Gastroesophageal sphincter (tissue), 3 donors: Measurements from ENCODE around the gene TTYH3.

ENCODE experiments used
- EP300 ChIP-seq: sonication (generic); formaldehyde crosslinking; IDR thresholded peaks from one replicate; pipeline ENCODE4 v1.6.1; 2017; ENCODE audit warnings: antibody characterized with exemption, mild to moderate bottlenecking
- POLR2A ChIP-seq, 2 donors: fragments of 450-650 bp; IDR thresholded peaks; one replicate each; pipeline ENCODE4 v1.6.1; 2017; ENCODE audit warnings: antibody characterized with exemption in 2 of 2, mild to moderate bottlenecking in 2 of 2, moderate library complexity in 1 of 2
- TF ChIP-seq, protein P1 (sequence below), 4 experiments: fragments of 200-600 bp in 2 of 4; fragments of 450-650 bp in 2 of 4; sonication (generic) in 1 of 4; IDR thresholded peaks; one replicate each; pipeline ENCODE4 v1.5.1; 2017 to 2019; ENCODE audit warnings: antibody characterized with exemption in 4 of 4, mild to moderate bottlenecking in 2 of 4, moderate library complexity in 2 of 4

DNA sequence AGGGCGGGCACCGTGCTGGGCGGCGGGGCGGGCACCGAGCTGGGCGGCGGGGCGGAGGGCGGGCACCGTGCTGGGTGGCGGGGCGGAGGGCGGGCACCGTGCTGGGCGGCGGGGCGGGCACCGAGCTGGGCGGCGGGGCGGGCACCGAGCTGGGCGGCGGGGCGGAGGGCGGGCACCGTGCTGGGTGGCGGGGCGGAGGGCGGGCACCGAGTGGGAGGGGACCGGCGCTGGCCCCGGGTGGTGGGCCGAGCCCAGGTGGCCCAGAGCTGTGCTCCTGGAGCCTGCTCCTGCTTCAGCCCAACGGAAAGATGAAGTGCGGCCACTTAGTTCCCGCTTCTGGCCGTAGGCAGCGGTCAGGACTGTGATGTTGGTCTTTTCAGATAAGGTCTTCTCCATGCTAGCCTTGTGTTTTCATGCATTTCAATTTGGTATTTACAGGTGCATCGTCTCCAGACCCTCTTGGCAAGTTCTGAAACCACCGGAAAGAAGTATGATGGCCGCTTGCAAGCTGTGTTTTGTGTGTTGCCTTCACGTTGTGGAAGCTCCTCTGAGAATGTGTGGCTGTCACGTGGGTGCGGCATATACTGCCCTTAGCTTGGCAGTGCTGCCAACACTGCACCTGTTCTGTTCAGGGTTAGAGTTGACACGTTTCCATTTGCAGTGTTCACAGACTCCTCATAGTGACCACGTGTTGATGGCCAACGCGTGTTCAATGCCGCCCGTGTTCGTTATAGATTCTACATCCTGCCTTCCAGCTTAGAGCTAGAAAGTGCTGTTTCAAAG is 47.8 kb upstream of the TTYH3 start:
- no peak for TF ChIP-seq POLR2A (IDR thresholded peaks at IDR 0.05)
- TF ChIP-seq, protein P1, sequence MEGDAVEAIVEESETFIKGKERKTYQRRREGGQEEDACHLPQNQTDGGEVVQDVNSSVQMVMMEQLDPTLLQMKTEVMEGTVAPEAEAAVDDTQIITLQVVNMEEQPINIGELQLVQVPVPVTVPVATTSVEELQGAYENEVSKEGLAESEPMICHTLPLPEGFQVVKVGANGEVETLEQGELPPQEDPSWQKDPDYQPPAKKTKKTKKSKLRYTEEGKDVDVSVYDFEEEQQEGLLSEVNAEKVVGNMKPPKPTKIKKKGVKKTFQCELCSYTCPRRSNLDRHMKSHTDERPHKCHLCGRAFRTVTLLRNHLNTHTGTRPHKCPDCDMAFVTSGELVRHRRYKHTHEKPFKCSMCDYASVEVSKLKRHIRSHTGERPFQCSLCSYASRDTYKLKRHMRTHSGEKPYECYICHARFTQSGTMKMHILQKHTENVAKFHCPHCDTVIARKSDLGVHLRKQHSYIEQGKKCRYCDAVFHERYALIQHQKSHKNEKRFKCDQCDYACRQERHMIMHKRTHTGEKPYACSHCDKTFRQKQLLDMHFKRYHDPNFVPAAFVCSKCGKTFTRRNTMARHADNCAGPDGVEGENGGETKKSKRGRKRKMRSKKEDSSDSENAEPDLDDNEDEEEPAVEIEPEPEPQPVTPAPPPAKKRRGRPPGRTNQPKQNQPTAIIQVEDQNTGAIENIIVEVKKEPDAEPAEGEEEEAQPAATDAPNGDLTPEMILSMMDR (IDR thresholded peaks at IDR 0.05): no peak
- no peak for TF ChIP-seq EP300
